Sigmoid colon (tissue), 4 donors: Measurements from ENCODE around the gene ALOX12B.

Source experiments
- POLR2AphosphoS5 ChIP-seq, 4 donors: sonication (generic); formaldehyde crosslinking; IDR thresholded peaks; one replicate each; pipeline ENCODE4 v1.6.1; 2017; ENCODE audit warnings: antibody characterized with exemption in 4 of 4
- TF ChIP-seq, protein P1 (sequence below), 4 experiments: fragments of 450-650 bp in 3 of 4; fragments of 200-600 bp in 1 of 4; IDR thresholded peaks; one replicate each; pipeline ENCODE4 v1.5.1; 2016 to 2019; ENCODE audit warnings: antibody characterized with exemption in 4 of 4, mild to moderate bottlenecking in 3 of 4, moderate library complexity in 2 of 4

- TF ChIP-seq, protein P1, sequence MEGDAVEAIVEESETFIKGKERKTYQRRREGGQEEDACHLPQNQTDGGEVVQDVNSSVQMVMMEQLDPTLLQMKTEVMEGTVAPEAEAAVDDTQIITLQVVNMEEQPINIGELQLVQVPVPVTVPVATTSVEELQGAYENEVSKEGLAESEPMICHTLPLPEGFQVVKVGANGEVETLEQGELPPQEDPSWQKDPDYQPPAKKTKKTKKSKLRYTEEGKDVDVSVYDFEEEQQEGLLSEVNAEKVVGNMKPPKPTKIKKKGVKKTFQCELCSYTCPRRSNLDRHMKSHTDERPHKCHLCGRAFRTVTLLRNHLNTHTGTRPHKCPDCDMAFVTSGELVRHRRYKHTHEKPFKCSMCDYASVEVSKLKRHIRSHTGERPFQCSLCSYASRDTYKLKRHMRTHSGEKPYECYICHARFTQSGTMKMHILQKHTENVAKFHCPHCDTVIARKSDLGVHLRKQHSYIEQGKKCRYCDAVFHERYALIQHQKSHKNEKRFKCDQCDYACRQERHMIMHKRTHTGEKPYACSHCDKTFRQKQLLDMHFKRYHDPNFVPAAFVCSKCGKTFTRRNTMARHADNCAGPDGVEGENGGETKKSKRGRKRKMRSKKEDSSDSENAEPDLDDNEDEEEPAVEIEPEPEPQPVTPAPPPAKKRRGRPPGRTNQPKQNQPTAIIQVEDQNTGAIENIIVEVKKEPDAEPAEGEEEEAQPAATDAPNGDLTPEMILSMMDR (IDR thresholded peaks at IDR 0.05) = no peak
- TF ChIP-seq POLR2AphosphoS5 (IDR thresholded peaks at IDR 0.05) = no peak
Measured at GRCh38 chr17:8076502-8077266, 10.8 kb downstream of the ALOX12B start.
